Thymus (tissue), 2 donors: Measurements from ENCODE around the gene SIAH3. TPM values are rescaled to one million over a fixed set of nuclear protein-coding genes. Genes with fewer than 3 reads are reported as not detected.

Source experiments
- polyA plus RNA-seq: library from polyadenylated mRNA; stranded (reverse); fragments of 200-250 nt; gene quantifications from one replicate; pipeline ENCODE4 v1.2.3, GENCODE V29; 2013
- total RNA-seq: library from RNA; stranded (reverse); fragments of 120-200 nt; gene quantifications from one replicate; pipeline ENCODE4 v1.2.4, GENCODE V29; 2013
- donor health status: healthy.

Gene SIAH3
- total and polyA plus RNA-seq, 2 donors = 0.07 to 0.14 TPM

Other genes with a start within 250 kb of the SIAH3 start
- gene ERICH6B, start 236.0 kb downstream of the SIAH3 start, total RNA-seq = not detected
- not detected for gene ERICH6B, start 236.0 kb downstream of the SIAH3 start, polyA plus RNA-seq
- 0.05 TPM for gene CBY2, start 149.4 kb downstream of the SIAH3 start, total RNA-seq
- 0.07 TPM for gene CBY2, start 149.4 kb downstream of the SIAH3 start, polyA plus RNA-seq
- 20.1 TPM for gene ZC3H13, start 201.0 kb upstream of the SIAH3 start, total RNA-seq
- gene ZC3H13, start 201.0 kb upstream of the SIAH3 start, polyA plus RNA-seq = 19.8 TPM